GM18499 (cell line): Measurements from ENCODE around the gene DAPK1.
"Not testable (repeated sequence)": the region's sequence is repeated elsewhere in the genome, so short reads cannot be mapped to it uniquely, and the experiment has no call there.

Experiments used
- ATAC-seq: cut with Tn5 transposase; IDR thresholded peaks from one replicate; pipeline ENCODE4 v1.9.1; 2021; ENCODE audit warnings: moderate number of reproducible peaks; ENCODE audit not compliant: insufficient read depth, unreplicated experiment

The DAPK1 gene

GRCh38 chr9:87718852-87719612, 221.4 kb downstream of the DAPK1 start:
- ATAC-seq: no peak

- no peak for ATAC-seq
Measured at GRCh38 chr9:87720173-87720572, 222.5 kb downstream of the DAPK1 start.

- no peak for ATAC-seq
Measured at GRCh38 chr9:87722393-87723088, 224.9 kb downstream of the DAPK1 start.

GRCh38 chr9:87725356-87725899, 227.8 kb downstream of the DAPK1 start:
- no peak for ATAC-seq

GRCh38 chr9:87725900-87726709, 228.4 kb downstream of the DAPK1 start, which contains the start of gene CTSL:
Gene CTSL (plus strand): TSS chr9:87726119. CDS start chr9:87727604, 1,485 bp downstream.
- ATAC-seq: no peak

GRCh38 chr9:87729246-87729645, 231.6 kb downstream of the DAPK1 start:
- ATAC-seq: no peak

- ATAC-seq: no peak
Measured at GRCh38 chr9:87731321-87731720, 233.7 kb downstream of the DAPK1 start.

- no peak for ATAC-seq
Measured at GRCh38 chr9:87732344-87732743, 234.7 kb downstream of the DAPK1 start.

- ATAC-seq: no peak
Measured at GRCh38 chr9:87732756-87733155, 235.1 kb downstream of the DAPK1 start.

- no peak for ATAC-seq
Measured at GRCh38 chr9:87733273-87734052, 235.8 kb downstream of the DAPK1 start.

GRCh38 chr9:87734106-87734505, 236.4 kb downstream of the DAPK1 start:
- no peak for ATAC-seq

- ATAC-seq: no peak
Measured at GRCh38 chr9:87739546-87739945, 241.9 kb downstream of the DAPK1 start.

- ATAC-seq: no peak
Measured at GRCh38 chr9:87740209-87740608, 242.5 kb downstream of the DAPK1 start.

- no peak for ATAC-seq
Measured at GRCh38 chr9:87741326-87741725, 243.7 kb downstream of the DAPK1 start.

GRCh38 chr9:87741891-87742290, 244.2 kb downstream of the DAPK1 start:
- ATAC-seq: no peak

GRCh38 chr9:87742813-87743428, 245.3 kb downstream of the DAPK1 start:
- no peak for ATAC-seq

- not testable (repeated sequence) for ATAC-seq
Measured at GRCh38 chr9:87744247-87744646, 246.6 kb downstream of the DAPK1 start.

- no peak for ATAC-seq
Measured at GRCh38 chr9:87746186-87746585, 248.5 kb downstream of the DAPK1 start.

- no peak for ATAC-seq
Measured at GRCh38 chr9:87748881-87749280, 251.2 kb downstream of the DAPK1 start.
